ENCODE results near the gene GJB4. TPM values are rescaled to one million over a fixed set of nuclear protein-coding genes. Genes with fewer than 3 reads are reported as not detected.

Gene GJB4
- polyA plus RNA-seq, 1 donor from 2014 or later = not detected

GRCh38 chr1:34774957-34775356 is 15.4 kb downstream of the GJB4 start:
- peaks cover 6% of the 10 kb centered on the region for H3K27me3 ChIP-seq (ENCODE audit: insufficient read depth, low read depth, low read length)
- H3K4me2 ChIP-seq (ENCODE audit: low read length) = no peak overlapping the region
- H3K9ac ChIP-seq (ENCODE audit: low read length) = no peak overlapping the region
- no peak overlapping the region for H2AFZ ChIP-seq (ENCODE audit: low read depth, low read length)
- H3K9me3 ChIP-seq (ENCODE audit: low read length) = no peaks in the 10 kb centered on the region
- H4K20me1 ChIP-seq (ENCODE audit: insufficient read depth) = no peaks in the 10 kb centered on the region
- no peak for TF ChIP-seq CTCF (IDR thresholded peaks at IDR 0.05; ENCODE audit: poor library complexity, severe bottlenecking)
- no peak for TF ChIP-seq TAF1 (IDR thresholded peaks at IDR 0.05; ENCODE audit: low read depth)
- no peaks in the 10 kb centered on the region for H3F3A ChIP-seq (ENCODE audit: insufficient read depth, low read length, poor library complexity, severe bottlenecking)
- H3K9me2 ChIP-seq (ENCODE audit: insufficient read depth, low read length) = no peaks in the 10 kb centered on the region
- no peak overlapping the region for H3K4me3 ChIP-seq (ENCODE audit: low read length)
- H3K27ac ChIP-seq (ENCODE audit: low read length) = no peak overlapping the region
- no peaks in the 10 kb centered on the region for H3K79me2 ChIP-seq (replicated peaks; ENCODE audit: insufficient read depth, low read length)
- H3K36me3 ChIP-seq (ENCODE audit: insufficient read depth, low read length) = no peaks in the 10 kb centered on the region

- H3K4me3 ChIP-seq (ENCODE audit: low read length) = no peak overlapping the region
- H3K9me3 ChIP-seq (ENCODE audit: low read length) = no peaks in the 10 kb centered on the region
- no peak overlapping the region for H3K9ac ChIP-seq (ENCODE audit: low read length)
- no peak overlapping the region for H2AFZ ChIP-seq (ENCODE audit: low read depth, low read length)
- H3K9me2 ChIP-seq (ENCODE audit: insufficient read depth, low read length) = no peaks in the 10 kb centered on the region
- no peaks in the 10 kb centered on the region for H3K36me3 ChIP-seq (ENCODE audit: insufficient read depth, low read length)
- no peak for TF ChIP-seq TAF1 (IDR thresholded peaks at IDR 0.05; ENCODE audit: low read depth)
- no peak for TF ChIP-seq EP300 (conservative IDR thresholded peaks at IDR 0.05; ENCODE audit: poor library complexity, severe bottlenecking)
- TF ChIP-seq CTCF (IDR thresholded peaks at IDR 0.05; ENCODE audit: poor library complexity, severe bottlenecking) = no peak
- no peak for TF ChIP-seq POLR2AphosphoS5 (IDR thresholded peaks at IDR 0.05)
- TF ChIP-seq MXI1 (conservative IDR thresholded peaks at IDR 0.05; ENCODE audit: poor library complexity, severe bottlenecking) = no peak
- H3K4me2 ChIP-seq (ENCODE audit: low read length) = no peak overlapping the region
- no peak overlapping the region for H3K27ac ChIP-seq (ENCODE audit: low read length)
- no peaks in the 10 kb centered on the region for H3K79me2 ChIP-seq (replicated peaks; ENCODE audit: insufficient read depth, low read length)
- no peaks in the 10 kb centered on the region for H4K20me1 ChIP-seq (ENCODE audit: insufficient read depth)
- peaks cover 25% of the 10 kb centered on the region for H3K27me3 ChIP-seq (ENCODE audit: insufficient read depth, low read depth, low read length)
- H3F3A ChIP-seq (ENCODE audit: insufficient read depth, low read length, poor library complexity, severe bottlenecking) = no peaks in the 10 kb centered on the region
Observed at GRCh38 chr1:34776911-34777310, 17.4 kb downstream of the GJB4 start.

GRCh38 chr1:34777519-34778321 is 18.2 kb downstream of the GJB4 start:
- no peak for TF ChIP-seq TAF1 (IDR thresholded peaks at IDR 0.05; ENCODE audit: low read depth)
- TF ChIP-seq POLR2AphosphoS5 (IDR thresholded peaks at IDR 0.05) = no peak
- no peak for TF ChIP-seq EZH2 (IDR thresholded peaks at IDR 0.05; ENCODE audit: borderline replicate concordance, insufficient read depth, low read length, poor library complexity, severe bottlenecking)
- TF ChIP-seq EP300 (conservative IDR thresholded peaks at IDR 0.05; ENCODE audit: poor library complexity, severe bottlenecking) = no peak
- no peak for TF ChIP-seq SMC3 (conservative IDR thresholded peaks at IDR 0.05; ENCODE audit: poor library complexity)
- no peak for TF ChIP-seq MXI1 (conservative IDR thresholded peaks at IDR 0.05; ENCODE audit: poor library complexity, severe bottlenecking)
- TF ChIP-seq CTCF (IDR thresholded peaks at IDR 0.05; ENCODE audit: poor library complexity, severe bottlenecking) = no peak
- no peak for TF ChIP-seq REST (IDR thresholded peaks at IDR 0.05; ENCODE audit: borderline replicate concordance)
- H2AFZ ChIP-seq (ENCODE audit: low read depth, low read length) = no peak overlapping the region
- no peaks in the 10 kb centered on the region for H4K20me1 ChIP-seq (ENCODE audit: insufficient read depth)
- H3K79me2 ChIP-seq (replicated peaks; ENCODE audit: insufficient read depth, low read length) = no peaks in the 10 kb centered on the region
- no peak overlapping the region for H3K27ac ChIP-seq (ENCODE audit: low read length)
- H3K9me3 ChIP-seq (ENCODE audit: low read length) = no peaks in the 10 kb centered on the region
- no peak overlapping the region for H3K9ac ChIP-seq (ENCODE audit: low read length)
- no peak overlapping the region for H3K4me3 ChIP-seq (ENCODE audit: low read length)
- peaks cover 33% of the 10 kb centered on the region for H3K27me3 ChIP-seq (ENCODE audit: insufficient read depth, low read depth, low read length)
- no peaks in the 10 kb centered on the region for H3K36me3 ChIP-seq (ENCODE audit: insufficient read depth, low read length)
- no peak overlapping the region for H3K4me2 ChIP-seq (ENCODE audit: low read length)
- H3K9me2 ChIP-seq (ENCODE audit: insufficient read depth, low read length) = no peaks in the 10 kb centered on the region
- no peaks in the 10 kb centered on the region for H3F3A ChIP-seq (ENCODE audit: insufficient read depth, low read length, poor library complexity, severe bottlenecking)
